Measurements from ENCODE around the gene RABGAP1. TPM values are rescaled to one million over a fixed set of nuclear protein-coding genes. Genes with fewer than 3 reads are reported as not detected.

The RABGAP1 gene
- polyA plus RNA-seq, 6 donors from 2014 or later = 27.6 to 37.9 (median 34.2) TPM

DNA sequence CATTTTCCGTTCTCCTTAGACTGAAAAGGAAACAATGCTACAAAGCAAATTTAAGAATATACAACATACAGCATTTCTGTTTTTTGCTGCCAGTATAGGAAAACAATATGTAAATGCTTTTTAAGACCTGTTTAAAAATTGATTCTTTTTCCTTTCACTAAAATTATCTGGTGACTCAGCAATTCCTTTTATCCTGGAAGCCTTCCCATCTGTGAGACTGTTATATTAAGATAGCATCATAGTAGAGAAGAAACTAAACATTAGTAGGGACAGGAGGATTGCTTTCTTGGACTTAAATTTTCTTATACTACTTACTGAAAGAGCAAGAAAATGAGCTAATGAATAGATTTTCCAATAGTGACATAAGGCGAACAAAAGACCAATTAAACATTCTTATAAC lies 62.6 kb downstream of the RABGAP1 start:
- H3K27me3 Mint-ChIP-seq = no peaks in the 10 kb centered on the region
- H3K27ac Mint-ChIP-seq = peak overlapping the region in 1 of 6 donors; percentile 12
- ATAC-seq (ENCODE audit: low read depth in 2 of 2) (no peak), DNase-seq (no peak)
- H3K4me1 Mint-ChIP-seq = peaks cover 0 to 2% (median 0%) of the 10 kb centered on the region in 3 donors
- H3K9me3 Mint-ChIP-seq = no peaks in the 10 kb centered on the region
- H3K4me3 Mint-ChIP-seq = no peak overlapping the region
- H3K36me3 Mint-ChIP-seq = peaks cover 10 to 21% of the 10 kb centered on the region in 2 donors

GRCh38 chr9:123005964-123006363 lies 65.1 kb downstream of the RABGAP1 start:
- H3K4me3 Mint-ChIP-seq = no peak overlapping the region
- no peak for DNase-seq
- ATAC-seq (ENCODE audit: low read depth in 2 of 2) = no peak
- H3K27ac Mint-ChIP-seq = no peak overlapping the region
- H3K36me3 Mint-ChIP-seq = peaks cover 0 to 11% of the 10 kb centered on the region in 2 donors
- H3K27me3 Mint-ChIP-seq = no peaks in the 10 kb centered on the region
- peaks cover 0 to 2% (median 0%) of the 10 kb centered on the region in 3 donors for H3K4me1 Mint-ChIP-seq
- H3K9me3 Mint-ChIP-seq = no peaks in the 10 kb centered on the region

DNA sequence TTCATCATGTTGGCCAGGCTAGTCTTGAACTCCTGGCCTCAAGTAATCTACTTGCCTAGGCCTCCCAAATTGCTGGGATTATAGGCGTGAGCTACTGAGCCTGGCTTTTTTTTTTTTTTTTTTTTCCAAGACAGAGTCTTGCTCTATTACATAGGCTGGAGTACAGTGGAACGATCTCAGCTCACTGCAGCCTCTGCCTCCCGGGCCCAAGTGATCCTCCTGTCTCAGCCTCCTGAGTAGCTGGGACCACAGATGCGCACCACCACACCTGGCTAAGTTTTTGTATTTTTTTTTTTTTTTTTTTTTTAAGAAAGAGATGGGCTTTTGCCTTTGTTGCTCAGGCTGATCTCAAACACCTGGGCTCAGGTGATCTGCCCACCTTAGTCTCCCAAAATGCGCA lies 66.4 kb downstream of the RABGAP1 start:
- H3K4me1 Mint-ChIP-seq = no peaks in the 10 kb centered on the region
- no peak overlapping the region for H3K27ac Mint-ChIP-seq
- no peaks in the 10 kb centered on the region for H3K9me3 Mint-ChIP-seq
- H3K4me3 Mint-ChIP-seq = no peak overlapping the region
- peaks cover 6 to 22% of the 10 kb centered on the region in 2 donors for H3K36me3 Mint-ChIP-seq
- no peak for DNase-seq
- H3K27me3 Mint-ChIP-seq = no peaks in the 10 kb centered on the region
- no peak for ATAC-seq (ENCODE audit: low read depth in 2 of 2)

GRCh38 chr9:123008909-123009308 lies 68.1 kb downstream of the RABGAP1 start:
- DNase-seq (no peak), ATAC-seq (ENCODE audit: low read depth in 2 of 2) (no peak)
- no peaks in the 10 kb centered on the region for H3K4me1 Mint-ChIP-seq
- H3K27ac Mint-ChIP-seq = no peak overlapping the region
- peaks cover 17 to 30% of the 10 kb centered on the region in 2 donors for H3K36me3 Mint-ChIP-seq
- H3K9me3 Mint-ChIP-seq = peaks cover 0 to 4% (median 0%) of the 10 kb centered on the region in 7 donors
- no peaks in the 10 kb centered on the region for H3K27me3 Mint-ChIP-seq
- no peak overlapping the region for H3K4me3 Mint-ChIP-seq

GRCh38 chr9:123011380-123011779 lies 70.6 kb downstream of the RABGAP1 start:
- DNase-seq (no peak), ATAC-seq (ENCODE audit: low read depth in 2 of 2) (no peak)
- Mint-ChIP-seq H3K4me1 (no peaks in the 10 kb centered on the region), H3K27ac (no peak overlapping the region), H3K27me3 (no peaks in the 10 kb centered on the region), H3K9me3 (peaks cover 0 to 14% (median 4%) of the 10 kb centered on the region in 7 donors), H3K36me3 (peaks cover 27 to 40% of the 10 kb centered on the region in 2 donors), H3K4me3 (no peak overlapping the region)

DNA sequence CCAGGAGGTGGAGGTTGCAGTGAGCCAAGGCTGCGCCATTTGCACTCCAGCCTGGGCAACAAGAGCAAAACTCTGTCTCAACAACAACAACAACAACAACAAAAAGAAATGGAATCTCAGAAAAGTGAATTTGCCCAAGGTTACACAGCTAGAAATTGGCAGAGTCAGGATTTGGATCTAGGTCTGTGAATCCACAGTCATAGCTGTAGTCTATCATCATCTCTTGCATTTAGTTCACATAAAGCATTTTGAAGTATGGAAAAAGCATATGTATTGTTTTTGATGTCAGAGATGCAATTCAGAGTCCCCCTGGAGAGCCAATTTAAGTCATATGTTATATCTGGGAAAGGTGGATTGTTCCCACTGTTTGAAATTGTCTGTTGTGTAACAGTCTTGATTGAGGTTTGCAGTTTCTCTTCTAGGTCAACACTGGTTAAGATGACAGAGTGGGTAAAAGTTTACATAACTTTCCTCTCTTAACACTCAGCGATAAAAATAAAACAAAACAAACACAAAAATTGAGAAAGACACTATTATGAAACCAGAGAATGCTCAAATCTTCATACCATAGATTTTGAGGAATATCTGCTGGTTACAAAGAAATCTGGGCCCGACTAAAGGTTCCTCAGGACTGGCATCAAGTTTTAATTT lies 71.2 kb downstream of the RABGAP1 start:
- Mint-ChIP-seq H3K27me3 (no peaks in the 10 kb centered on the region), H3K36me3 (peaks cover 27 to 40% of the 10 kb centered on the region in 2 donors), H3K4me1 (no peaks in the 10 kb centered on the region), H3K4me3 (no peak overlapping the region), H3K27ac (peak overlapping the region in 1 of 6 donors; percentile 47), H3K9me3 (peaks cover 0 to 14% (median 4%) of the 10 kb centered on the region in 7 donors)
- DNase-seq = no peak
- ATAC-seq (ENCODE audit: low read depth in 2 of 2) = no peak

- H3K27ac Mint-ChIP-seq = no peak overlapping the region
- H3K4me1 Mint-ChIP-seq = no peaks in the 10 kb centered on the region
- H3K27me3 Mint-ChIP-seq = no peaks in the 10 kb centered on the region
- peaks cover 0 to 14% (median 4%) of the 10 kb centered on the region in 7 donors for H3K9me3 Mint-ChIP-seq
- no peak overlapping the region for H3K4me3 Mint-ChIP-seq
- DNase-seq (no peak), ATAC-seq (ENCODE audit: low read depth in 2 of 2) (no peak)
- H3K36me3 Mint-ChIP-seq = peaks cover 27 to 28% of the 10 kb centered on the region in 2 donors
Observed at GRCh38 chr9:123016631-123017030, 75.8 kb downstream of the RABGAP1 start.

- peaks cover 0 to 6% of the 10 kb centered on the region in 2 donors for H3K36me3 Mint-ChIP-seq
- no peak overlapping the region for H3K27ac Mint-ChIP-seq
- no peak overlapping the region for H3K4me3 Mint-ChIP-seq
- no peak for DNase-seq
- no peaks in the 10 kb centered on the region for H3K9me3 Mint-ChIP-seq
- no peak for ATAC-seq (ENCODE audit: low read depth in 2 of 2)
- H3K27me3 Mint-ChIP-seq = no peaks in the 10 kb centered on the region
- H3K4me1 Mint-ChIP-seq = no peaks in the 10 kb centered on the region
Observed at GRCh38 chr9:123020796-123021195, 80.0 kb downstream of the RABGAP1 start.

- Mint-ChIP-seq H3K27me3 (no peaks in the 10 kb centered on the region), H3K36me3 (peaks cover 6 to 16% of the 10 kb centered on the region in 2 donors), H3K27ac (peak overlapping the region in 1 of 6 donors; percentile 36), H3K4me1 (peaks cover 6 to 19% (median 12%) of the 10 kb centered on the region in 3 donors), H3K9me3 (no peaks in the 10 kb centered on the region), H3K4me3 (no peak overlapping the region)
- ATAC-seq (ENCODE audit: low read depth in 2 of 2) = no peak
- DNase-seq = no peak
Observed at GRCh38 chr9:123026425-123026824, 85.6 kb downstream of the RABGAP1 start.

DNA sequence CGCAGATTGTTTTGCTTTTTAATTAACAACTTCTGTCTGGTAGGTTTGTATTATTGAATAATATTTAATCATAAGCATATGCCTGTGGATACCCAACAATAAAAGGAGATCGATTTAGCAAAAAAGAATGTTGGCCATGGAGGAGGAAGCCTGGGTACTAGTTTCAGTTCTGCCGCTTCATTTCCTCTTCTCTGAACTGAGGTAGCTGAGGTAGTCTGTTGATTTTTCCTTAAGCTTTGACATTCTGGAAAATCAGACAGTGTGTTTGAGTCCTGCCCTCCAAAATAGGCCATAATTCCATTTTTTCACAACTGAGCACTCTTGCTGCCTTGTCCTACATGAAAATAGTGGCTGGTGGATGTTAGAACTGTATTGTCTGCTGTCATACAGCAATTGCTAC lies 86.7 kb downstream of the RABGAP1 start:
- Mint-ChIP-seq H3K27ac (peak overlapping the region in 3 of 6 donors; percentile 36 to 73 (median 45)), H3K27me3 (no peaks in the 10 kb centered on the region), H3K36me3 (peaks cover 9 to 16% of the 10 kb centered on the region in 2 donors), H3K9me3 (no peaks in the 10 kb centered on the region), H3K4me3 (peak overlapping the region in 1 of 8 donors; percentile 28), H3K4me1 (peaks cover 6 to 23% (median 12%) of the 10 kb centered on the region in 3 donors)
- DNase-seq = no peak
- ATAC-seq (ENCODE audit: low read depth in 2 of 2) = peak; percentile 57 to 71

- H3K9me3 Mint-ChIP-seq = no peaks in the 10 kb centered on the region
- H3K27me3 Mint-ChIP-seq = no peaks in the 10 kb centered on the region
- H3K4me1 Mint-ChIP-seq = peaks cover 12 to 29% (median 16%) of the 10 kb centered on the region in 3 donors
- H3K4me3 Mint-ChIP-seq = no peak overlapping the region
- H3K36me3 Mint-ChIP-seq = peaks cover 9 to 11% of the 10 kb centered on the region in 2 donors
- H3K27ac Mint-ChIP-seq = peak overlapping the region in 2 of 6 donors; percentile 1 to 87
- DNase-seq (no peak), ATAC-seq (ENCODE audit: low read depth in 2 of 2) (no peak)
Observed at GRCh38 chr9:123028136-123028535, 87.3 kb downstream of the RABGAP1 start.

- Mint-ChIP-seq H3K36me3 (peaks cover 9 to 10% of the 10 kb centered on the region in 2 donors), H3K27ac (no peak overlapping the region), H3K4me1 (peaks cover 19 to 37% (median 25%) of the 10 kb centered on the region in 3 donors), H3K9me3 (no peaks in the 10 kb centered on the region), H3K4me3 (no peak overlapping the region), H3K27me3 (no peaks in the 10 kb centered on the region)
- ATAC-seq (ENCODE audit: low read depth in 2 of 2) (no peak), DNase-seq (no peak)
Observed at GRCh38 chr9:123028973-123029372, 88.2 kb downstream of the RABGAP1 start.

DNA sequence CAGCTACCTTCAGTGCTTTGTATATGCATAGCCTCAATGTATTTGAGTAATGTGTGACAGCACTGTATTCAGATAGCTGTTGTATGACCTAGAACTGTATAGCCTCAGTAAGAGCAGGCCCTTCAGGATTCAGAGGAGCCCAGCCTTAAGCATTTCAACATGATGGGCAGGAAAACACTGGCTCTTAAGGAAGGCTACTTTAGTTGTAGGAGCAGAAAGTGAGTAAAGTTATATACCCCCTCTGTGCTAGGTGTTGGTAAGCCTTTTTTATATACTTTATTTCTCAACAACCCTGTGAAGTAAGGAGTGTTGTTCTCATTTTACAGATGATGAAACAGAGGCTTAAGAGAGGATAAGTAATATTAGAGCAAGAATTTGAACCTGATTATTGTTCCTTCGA lies 91.1 kb downstream of the RABGAP1 start:
- Mint-ChIP-seq H3K4me3 (no peak overlapping the region), H3K4me1 (peaks cover 33 to 55% (median 35%) of the 10 kb centered on the region in 3 donors), H3K9me3 (no peaks in the 10 kb centered on the region), H3K27me3 (no peaks in the 10 kb centered on the region), H3K36me3 (peaks cover 17 to 18% of the 10 kb centered on the region in 2 donors), H3K27ac (no peak overlapping the region)
- ATAC-seq (ENCODE audit: low read depth in 2 of 2) = no peak
- DNase-seq = no peak

- Mint-ChIP-seq H3K4me3 (peak within 1 kb of the TSS in 4 of 8 donors; percentile 5 to 48 (median 26)), H3K27ac (peak within 1 kb of the TSS in 4 of 6 donors; percentile 8 to 75 (median 42)), H3K36me3 (peaks cover 14 to 17% of the 10 kb centered on the region in 2 donors)
Observed at GRCh38 chr9:123033352-123033751, 92.5 kb downstream of the RABGAP1 start, which contains the start of gene GPR21. TSS of gene GPR21 (plus strand) at chr9:123033667. CDS start at chr9:123034567, 900 bp downstream.

More at GRCh38 chr9:123033352-123033751, 92.5 kb downstream of the RABGAP1 start, which contains the start of gene GPR21:
- no peaks in the 10 kb centered on the region for H3K27me3 Mint-ChIP-seq
- peak; percentile 43 to 56 for ATAC-seq (ENCODE audit: low read depth in 2 of 2)
- DNase-seq = no peak
- H3K4me1 Mint-ChIP-seq = peaks cover 27 to 44% (median 29%) of the 10 kb centered on the region in 3 donors
- H3K9me3 Mint-ChIP-seq = no peaks in the 10 kb centered on the region

Data from naive B cell (primary cell).